GM21423 (cell line): ENCODE results near the gene OR52R1.
"Not testable (repeated sequence)": the region's sequence is repeated elsewhere in the genome, so short reads cannot be mapped to it uniquely, and the experiment has no call there.

Experiments
- ATAC-seq: cut with Tn5 transposase; IDR thresholded peaks from one replicate; pipeline ENCODE4 v1.9.1; 2021; ENCODE audit warnings: mild to moderate bottlenecking, moderate library complexity; ENCODE audit not compliant: unreplicated experiment

Gene OR52R1

GRCh38 chr11:4804280-4804679 is at the start of gene OR52R1:
Gene OR52R1, minus strand, starts transcription at chr11:4804380. Its CDS starts 0 bp downstream, at chr11:4804380.
- ATAC-seq = no peak

- no peak for ATAC-seq
Measured at GRCh38 chr11:4851033-4851432, 46.9 kb upstream of the OR52R1 start.

- ATAC-seq = no peak
Measured at GRCh38 chr11:4848908-4849532, 44.8 kb upstream of the OR52R1 start, which contains the start of gene OR51S1. Gene OR51S1, minus strand, starts transcription at chr11:4849208. Its CDS starts 0 bp downstream, at chr11:4849208.

- no peak for ATAC-seq
Measured at GRCh38 chr11:4839851-4840549, 35.8 kb upstream of the OR52R1 start.

GRCh38 chr11:4830909-4831308 is 26.7 kb upstream of the OR52R1 start:
- ATAC-seq = no peak

- no peak for ATAC-seq
Measured at GRCh38 chr11:4830346-4830745, 26.2 kb upstream of the OR52R1 start.

GRCh38 chr11:4826425-4826824 is 22.2 kb upstream of the OR52R1 start:
- ATAC-seq = no peak

GRCh38 chr11:4825132-4825531 is 21.0 kb upstream of the OR52R1 start:
- ATAC-seq = no peak

GRCh38 chr11:4821021-4821420 is 16.8 kb upstream of the OR52R1 start, which contains the start of gene OR51F2:
Gene OR51F2, plus strand, starts transcription at chr11:4821321. Its CDS starts 101 bp downstream, at chr11:4821422.
- ATAC-seq = no peak

- no peak for ATAC-seq
Measured at GRCh38 chr11:4809246-4809645, 5.1 kb upstream of the OR52R1 start.

- ATAC-seq = no peak
Measured at GRCh38 chr11:4808476-4808875, 4.3 kb upstream of the OR52R1 start.

- not testable (repeated sequence) for ATAC-seq
Measured at GRCh38 chr11:4801316-4801715, 2.9 kb downstream of the OR52R1 start.

GRCh38 chr11:4798427-4799183 is 5.6 kb downstream of the OR52R1 start:
- ATAC-seq = no peak

- ATAC-seq = no peak
Measured at GRCh38 chr11:4797206-4797605, 7.0 kb downstream of the OR52R1 start.

- no peak for ATAC-seq
Measured at GRCh38 chr11:4782454-4782853, 21.7 kb downstream of the OR52R1 start.

- ATAC-seq = no peak
Measured at GRCh38 chr11:4769838-4770237, 34.3 kb downstream of the OR52R1 start, which contains the start of gene OR51F1. Gene OR51F1, minus strand, starts transcription at chr11:4769938. Its CDS starts 0 bp downstream, at chr11:4769938.

GRCh38 chr11:4768094-4768493 is 36.1 kb downstream of the OR52R1 start:
- no peak for ATAC-seq

- no peak for ATAC-seq
Measured at GRCh38 chr11:4766420-4767043, 37.6 kb downstream of the OR52R1 start.

- ATAC-seq = no peak
Measured at GRCh38 chr11:4763096-4763495, 41.1 kb downstream of the OR52R1 start.
